ENCODE data around the gene S1PR2. TPM values are rescaled to one million over a fixed set of nuclear protein-coding genes. Genes with fewer than 3 reads are reported as not detected.
"Not testable (repeated sequence)": the region's sequence is repeated elsewhere in the genome, so short reads cannot be mapped to it uniquely, and the experiment has no call there.

Gene S1PR2
- total RNA-seq, 1 donor from 2014 or later: 0.46 TPM

DNA sequence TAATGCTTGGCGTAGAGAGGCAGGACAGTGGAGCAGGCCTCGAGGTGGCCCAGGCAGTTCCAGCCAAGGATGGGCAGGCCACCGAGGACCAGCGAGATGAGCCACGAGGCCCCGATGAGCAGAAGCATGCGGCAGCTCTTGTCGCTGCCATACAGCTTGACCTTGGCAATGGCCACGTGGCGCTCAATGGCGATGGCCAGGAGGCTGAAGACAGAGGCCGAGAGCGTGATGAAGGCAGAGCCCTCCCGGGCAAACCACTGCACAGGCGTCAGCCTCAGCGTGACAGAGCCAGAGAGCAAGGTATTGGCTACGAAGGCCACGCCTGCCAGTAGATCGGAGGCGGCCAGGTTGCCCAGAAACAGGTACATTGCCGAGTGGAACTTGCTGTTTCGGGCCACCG, 6.8 kb downstream of the S1PR2 start:
- DNase-seq (ENCODE audit: low read depth, low spot score): no peak

DNA sequence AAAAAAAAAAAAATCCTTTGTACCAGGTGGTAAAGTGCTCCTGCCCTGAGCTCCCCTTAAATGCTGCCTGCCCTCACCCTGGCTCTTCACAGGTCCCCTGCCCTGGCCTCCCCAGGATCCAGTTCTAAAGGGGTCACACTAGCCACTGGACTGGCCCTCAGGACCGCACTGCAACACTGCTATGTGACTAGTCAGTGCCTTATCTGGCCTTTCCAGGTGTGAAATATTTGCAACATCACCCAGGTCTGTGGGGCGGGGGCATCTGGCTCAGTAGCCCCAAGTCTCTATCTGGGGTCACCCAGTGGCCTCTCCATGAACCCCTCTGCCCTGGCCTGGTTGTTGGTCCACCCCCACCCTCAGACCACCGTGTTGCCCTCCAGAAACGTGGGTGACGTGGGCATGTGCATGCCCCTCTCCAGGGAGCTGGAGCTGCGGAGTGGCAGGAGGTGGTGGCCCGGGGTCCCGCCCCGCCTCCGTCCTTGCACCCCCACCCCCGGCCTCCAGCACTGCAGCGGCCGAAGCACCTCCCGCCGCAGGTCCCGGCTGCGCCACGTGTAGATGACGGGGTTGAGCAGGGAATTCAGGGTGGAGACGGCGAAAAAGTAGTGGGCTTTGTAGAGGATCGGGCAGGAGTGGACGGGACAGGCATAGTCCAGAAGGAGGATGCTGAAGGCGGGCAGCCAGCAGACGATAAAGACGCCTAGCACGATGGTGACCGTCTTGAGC, 7.5 kb downstream of the S1PR2 start:
- DNase-seq (ENCODE audit: low read depth, low spot score): no peak

GRCh38 chr19:10222201-10222890, 8.8 kb downstream of the S1PR2 start:
- DNase-seq (ENCODE audit: low read depth, low spot score): no peak

- no peak for DNase-seq (ENCODE audit: low read depth, low spot score)
These were observed 10.4 kb downstream of the S1PR2 start for GRCh38 chr19:10220695-10221094.

DNA sequence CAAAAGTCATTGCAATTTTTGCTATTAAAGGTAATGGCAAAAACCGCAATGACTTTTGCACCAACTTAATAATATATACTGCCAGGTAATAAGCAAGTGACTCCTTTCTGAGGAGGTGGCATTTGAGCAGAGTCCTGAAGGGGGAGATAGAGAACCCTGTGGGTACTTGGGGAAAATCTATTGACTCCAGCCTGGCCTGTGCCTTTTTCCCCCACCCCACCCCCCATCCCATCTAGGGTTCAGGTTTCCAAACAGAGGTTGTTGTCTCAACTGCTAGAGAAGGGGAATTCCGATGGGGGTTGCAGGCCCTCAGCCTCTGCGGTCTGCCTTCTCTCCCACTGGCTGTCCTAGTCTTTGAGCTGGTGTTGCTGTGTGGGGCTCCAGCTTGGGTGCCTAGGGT, 11.5 kb downstream of the S1PR2 start:
- no peak for DNase-seq (ENCODE audit: low read depth, low spot score)

DNA sequence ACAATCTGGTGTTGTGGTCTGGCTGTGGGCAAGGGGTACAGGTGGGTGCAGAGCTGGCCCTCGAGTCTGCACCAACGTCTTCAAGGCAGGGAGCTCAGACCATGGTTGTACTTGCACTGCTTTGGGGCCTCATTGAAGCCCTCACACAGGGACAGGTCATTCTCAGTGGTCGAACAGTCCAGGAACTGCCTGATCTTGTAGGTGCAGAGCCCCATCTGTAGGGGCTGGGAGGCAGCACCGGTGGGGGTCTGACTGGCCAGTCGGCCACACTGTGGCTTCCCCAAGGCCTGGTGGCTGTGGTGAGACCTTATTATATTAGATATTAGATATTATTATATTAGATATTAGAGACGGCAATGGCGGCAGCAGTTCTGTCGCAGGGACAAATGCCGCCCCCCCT, 14.0 kb downstream of the S1PR2 start:
- no peak for DNase-seq (ENCODE audit: low read depth, low spot score)

DNA sequence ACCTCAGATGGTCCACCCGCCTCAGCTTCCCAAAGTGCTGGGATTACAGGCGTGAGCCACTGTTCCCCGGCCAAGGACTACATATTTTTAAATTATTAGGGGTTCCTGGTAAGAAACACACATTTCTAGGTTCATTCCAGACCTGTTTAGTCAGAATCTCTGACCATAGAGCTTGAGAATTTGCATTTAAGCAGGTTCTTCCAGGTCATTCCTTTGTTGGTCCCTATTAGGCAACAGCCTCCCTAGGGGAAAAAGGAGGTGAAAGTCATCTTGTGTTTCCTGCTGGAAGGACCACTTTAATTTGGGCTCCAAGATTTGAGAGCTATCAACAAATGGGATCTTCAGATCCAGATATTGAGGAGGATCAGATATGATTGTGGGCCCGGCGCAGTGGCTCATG, 16.3 kb downstream of the S1PR2 start:
- DNase-seq (ENCODE audit: low read depth, low spot score): no peak

GRCh38 chr19:10211691-10212090, 19.4 kb downstream of the S1PR2 start:
- no peak for DNase-seq (ENCODE audit: low read depth, low spot score)

- no peak for DNase-seq (ENCODE audit: low read depth, low spot score)
These were observed 20.1 kb downstream of the S1PR2 start for GRCh38 chr19:10211061-10211460.

DNA sequence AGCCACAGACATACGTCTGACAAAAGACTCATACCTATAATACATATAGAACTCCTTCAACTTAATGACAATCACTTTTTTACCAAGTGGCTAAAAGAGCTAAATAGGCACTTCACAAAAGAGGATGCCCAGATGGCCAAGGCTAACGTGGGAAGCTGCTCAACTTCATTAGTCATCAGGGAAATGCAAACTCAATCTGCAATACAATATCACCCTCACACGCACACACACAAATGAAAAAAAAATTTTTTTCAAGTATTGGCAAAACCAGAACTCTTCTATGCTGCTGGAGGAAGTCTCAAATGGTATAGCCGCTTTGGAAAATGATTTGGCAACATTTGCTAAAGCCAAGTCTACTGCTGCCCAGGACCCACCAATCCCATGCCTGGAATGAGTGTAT, 21.8 kb downstream of the S1PR2 start:
- DNase-seq (ENCODE audit: low read depth, low spot score): peak; percentile 19

DNA sequence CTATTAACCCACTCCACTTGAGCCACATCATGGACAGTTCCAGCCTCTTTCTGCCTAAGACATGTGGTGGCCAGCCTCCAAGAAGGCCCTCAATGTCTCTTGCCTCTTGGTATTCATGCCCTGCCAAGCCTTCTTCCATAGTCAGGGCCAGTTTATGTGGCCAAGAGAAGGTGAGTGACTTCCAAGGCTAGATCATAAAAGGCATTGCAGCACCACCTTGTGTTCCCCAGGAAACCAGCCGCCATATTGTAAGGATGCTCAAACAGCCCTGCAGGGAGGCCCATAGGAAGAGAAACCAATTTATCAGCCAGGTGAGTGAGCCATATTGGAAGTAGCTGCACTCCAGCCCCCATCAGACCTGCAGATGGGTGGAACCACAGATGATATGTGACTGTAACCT, 24.1 kb downstream of the S1PR2 start:
- no peak for DNase-seq (ENCODE audit: low read depth, low spot score)

DNA sequence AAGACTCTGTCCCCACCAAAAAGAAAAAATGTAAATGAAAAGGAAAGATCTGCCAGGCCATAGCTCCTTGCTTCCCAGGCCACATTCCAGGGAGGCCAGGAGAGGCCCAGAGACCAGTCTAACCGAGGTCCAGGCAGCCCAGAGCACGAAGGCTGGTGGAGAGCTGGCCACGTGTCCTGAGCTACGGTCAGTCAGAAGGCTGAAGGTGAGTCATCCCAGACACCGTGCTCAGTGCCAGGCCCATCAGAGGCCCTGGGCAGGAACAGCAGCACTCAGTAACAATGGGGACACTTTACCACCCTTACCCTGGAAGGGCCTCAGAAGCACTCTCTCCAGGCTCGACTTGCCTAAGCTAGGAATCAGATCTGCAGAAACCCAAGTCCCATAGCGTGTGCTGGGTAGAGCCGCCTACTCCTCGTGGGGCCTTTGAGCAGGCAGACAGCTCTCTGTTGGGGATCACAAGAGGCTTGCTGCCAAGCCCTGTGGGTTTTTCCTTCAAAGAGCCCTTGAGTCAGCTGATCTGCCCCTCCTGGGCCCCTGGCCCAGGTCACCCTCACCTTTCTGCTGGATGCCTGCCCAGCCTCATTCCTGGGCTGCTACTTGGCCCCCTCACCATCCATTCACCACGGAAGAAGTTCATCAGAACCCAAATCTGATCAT, 24.8 kb downstream of the S1PR2 start:
- DNase-seq (ENCODE audit: low read depth, low spot score): no peak

DNA sequence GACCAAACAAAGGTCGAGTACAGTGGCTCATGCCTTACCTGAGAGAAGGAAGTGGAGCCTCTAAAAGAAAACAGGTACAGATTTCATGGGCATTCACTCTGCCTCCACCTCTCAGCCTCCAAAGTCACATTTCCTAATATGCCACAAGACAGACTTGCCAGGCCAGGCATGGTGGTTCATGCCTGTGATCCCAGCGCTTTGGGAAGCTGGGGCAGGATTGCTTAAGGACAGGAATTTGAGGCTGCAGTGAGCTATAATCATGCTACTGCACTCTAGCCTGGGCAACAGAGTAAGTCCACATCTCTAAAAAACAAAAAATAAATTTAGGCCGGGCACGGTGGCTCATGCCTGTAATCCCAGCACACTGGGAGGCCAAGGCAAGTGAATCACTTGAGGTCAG, 25.5 kb downstream of the S1PR2 start:
- no peak for DNase-seq (ENCODE audit: low read depth, low spot score)

- no peak for DNase-seq (ENCODE audit: low read depth, low spot score)
These were observed 27.4 kb downstream of the S1PR2 start for GRCh38 chr19:10203686-10204085.

DNA sequence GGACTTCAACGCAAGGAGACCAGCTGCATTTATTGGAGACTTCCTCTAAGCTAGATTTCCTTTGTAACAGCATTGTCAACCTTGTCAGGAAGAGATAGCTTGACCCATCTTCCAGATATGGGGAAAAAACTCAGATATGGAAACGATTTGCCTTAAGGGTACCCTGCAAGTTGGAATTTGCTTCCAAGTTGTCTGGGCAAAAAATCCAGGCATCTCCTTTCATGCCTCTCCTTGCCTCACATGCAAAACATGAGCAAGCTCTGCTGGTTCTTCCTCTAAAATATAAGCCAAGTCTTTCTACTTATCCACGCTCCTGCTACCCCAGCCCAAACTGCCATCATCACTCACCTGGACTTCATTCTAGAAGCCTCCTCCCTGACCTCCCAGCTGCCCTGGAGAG, 30.0 kb downstream of the S1PR2 start:
- DNase-seq (ENCODE audit: low read depth, low spot score): no peak

DNA sequence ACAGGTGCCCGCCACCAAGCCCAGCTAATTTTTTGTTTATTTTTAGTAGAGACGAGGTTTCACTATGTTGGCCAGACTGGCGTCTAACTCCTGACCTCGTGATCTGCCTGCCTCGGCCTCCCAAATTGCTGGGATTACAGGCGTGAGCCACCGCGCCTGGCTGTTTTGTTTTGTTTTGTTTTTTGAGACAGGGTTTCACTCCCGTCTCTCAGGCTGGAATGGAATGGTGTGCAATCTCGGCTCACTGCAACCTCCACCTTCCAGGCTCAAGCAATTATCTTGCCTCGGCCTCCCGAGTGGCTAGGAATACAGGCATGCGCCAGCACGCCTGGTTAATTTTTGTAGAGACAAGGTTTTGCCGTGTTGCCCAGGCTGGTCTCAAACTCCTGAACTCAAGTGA, 31.0 kb downstream of the S1PR2 start:
- DNase-seq (ENCODE audit: low read depth, low spot score): not testable (repeated sequence)

DNA sequence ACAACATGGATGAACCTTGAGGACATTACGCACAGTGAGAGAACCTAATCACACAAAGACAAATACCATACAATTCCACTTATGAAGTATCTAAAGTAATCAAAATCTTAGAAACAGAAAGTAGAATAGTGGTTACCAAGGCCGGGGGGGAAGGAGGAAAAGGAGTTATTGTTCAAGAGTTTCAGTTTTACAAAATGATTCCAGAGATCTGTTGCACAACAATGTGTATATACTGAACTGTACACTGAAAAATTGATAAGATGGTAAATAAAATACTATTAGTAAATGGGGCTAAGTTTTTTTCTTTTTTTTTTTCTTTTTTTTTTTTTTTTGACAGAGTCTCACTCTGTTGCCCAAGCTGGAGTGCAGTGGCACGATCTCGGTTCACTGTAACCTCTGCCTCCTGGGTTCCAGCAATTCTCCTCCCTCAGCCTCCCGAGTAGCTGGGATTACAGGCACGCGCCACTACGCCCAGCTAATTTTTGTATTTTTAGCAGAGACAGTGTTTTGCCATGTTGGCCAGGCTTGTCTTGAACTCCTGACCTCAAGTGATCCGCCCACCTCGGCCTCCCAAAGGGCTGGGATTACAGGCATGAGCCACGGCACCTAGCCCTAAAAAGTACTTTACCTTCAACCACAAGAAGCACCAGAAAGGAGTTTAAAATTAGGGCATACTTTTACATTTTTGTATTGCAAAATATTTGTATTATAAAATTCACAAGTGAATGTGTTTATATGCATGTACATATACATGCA, 32.1 kb downstream of the S1PR2 start:
- DNase-seq (ENCODE audit: low read depth, low spot score): not testable (repeated sequence)

- no peak for DNase-seq (ENCODE audit: low read depth, low spot score)
These were observed 36.0 kb downstream of the S1PR2 start for GRCh38 chr19:10195199-10195519.

DNA sequence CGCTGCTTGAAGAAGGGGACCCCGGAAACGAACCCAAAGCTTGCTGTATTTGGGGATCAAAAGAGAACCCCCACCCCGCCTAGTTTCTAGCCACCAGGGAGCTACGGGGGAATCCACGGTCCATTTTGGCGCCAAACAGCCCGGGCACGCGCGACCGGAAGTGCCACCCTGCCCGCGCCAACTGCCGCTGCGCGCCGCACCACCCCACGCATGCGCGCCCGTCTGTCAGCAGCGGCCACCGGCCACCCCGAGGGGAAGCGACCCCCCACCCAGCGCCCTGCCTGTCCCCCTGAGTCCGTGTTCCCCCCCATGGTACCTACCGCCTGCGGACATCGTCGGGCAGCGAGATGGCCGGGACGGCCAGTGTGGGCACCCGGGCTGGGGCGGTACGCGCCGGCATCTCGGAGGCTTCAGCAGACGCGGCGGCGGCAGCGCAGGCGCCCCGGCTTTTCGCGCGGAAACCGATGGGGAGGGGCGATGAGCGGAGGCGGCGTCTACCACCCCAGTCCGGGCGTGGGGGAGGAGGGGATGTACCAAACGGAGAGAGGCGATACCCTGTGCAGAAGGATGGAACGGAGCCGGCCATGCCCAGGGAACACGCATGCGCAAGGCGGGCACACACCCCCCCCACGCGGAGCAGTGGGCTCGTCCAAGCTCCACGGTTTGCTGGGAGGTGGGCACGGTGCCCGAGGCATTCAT, 36.5 kb downstream of the S1PR2 start, which contains the start of gene DNMT1:
TSS of gene DNMT1 (minus strand) at position 454 of the 699 bp plus-strand sequence. CDS start at position 400, 54 bp downstream.
- peak; percentile 84 for DNase-seq (ENCODE audit: low read depth, low spot score)

DNA sequence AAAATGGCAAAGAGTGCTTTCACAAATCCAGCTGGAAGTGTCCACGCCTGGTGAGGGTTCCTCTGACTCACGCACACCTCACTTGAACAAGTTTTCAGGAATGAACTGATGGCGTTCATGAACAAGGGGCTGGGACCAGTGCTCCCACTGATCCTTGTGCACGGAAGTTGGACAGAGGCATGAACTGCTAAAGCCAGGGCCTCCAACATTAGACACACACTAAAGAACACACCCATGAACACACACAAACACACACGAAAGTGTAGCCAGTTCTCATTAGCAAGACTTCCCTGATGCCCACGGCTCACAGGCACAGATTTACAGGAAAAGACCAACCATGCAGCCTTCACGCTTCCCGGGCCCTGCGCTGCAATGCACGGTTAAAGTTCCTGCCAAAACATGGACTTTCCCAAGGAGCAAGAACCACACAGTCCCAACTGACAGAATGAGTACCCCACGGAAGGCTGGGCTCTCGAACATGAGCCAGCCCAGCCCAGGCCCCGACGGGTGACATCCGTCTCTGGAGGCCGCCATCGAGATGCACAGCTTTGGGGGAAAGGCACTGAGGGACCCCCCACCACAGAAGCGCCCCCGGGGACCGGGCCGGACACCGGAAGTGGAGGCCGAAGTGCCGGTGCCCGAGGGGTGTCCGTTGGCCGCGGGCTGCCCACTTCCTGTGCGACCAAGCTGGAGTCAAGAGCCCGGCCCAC, 37.2 kb downstream of the S1PR2 start:
- no peak for DNase-seq (ENCODE audit: low read depth, low spot score)

DNA sequence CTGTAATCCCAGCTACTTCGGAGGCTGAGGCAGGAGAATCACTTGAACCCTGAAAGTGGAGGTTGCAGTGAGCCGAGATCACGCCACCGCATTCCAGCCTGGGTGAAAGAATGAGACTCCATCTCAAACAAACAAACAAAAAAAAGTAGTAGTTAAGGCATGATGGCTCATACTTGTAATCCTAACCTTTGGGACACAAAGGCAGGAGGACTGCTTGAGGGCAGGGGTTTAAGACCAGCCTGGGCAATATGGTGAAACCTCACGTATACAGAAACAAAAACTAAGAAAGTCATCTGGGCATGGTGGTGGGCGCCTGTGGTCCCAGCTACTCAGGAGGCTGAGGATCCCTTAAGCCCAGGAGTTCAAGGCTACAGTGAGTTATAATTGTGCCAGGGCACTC, 38.2 kb downstream of the S1PR2 start:
- no peak for DNase-seq (ENCODE audit: low read depth, low spot score)

Data from pulmonary artery endothelial cell (primary cell).